Activated CD8-positive, alpha-beta memory T cell treated with anti-CD3 and anti-CD28 coated beads for 48 hours (primary cell): ENCODE data around the gene TTLL11.

Experiments
- DNase-seq, 3 experiments: peaks; one replicate each; pipeline ENCODE4 v3.0.0-alpha.2; 2020; ENCODE audit warnings: low read depth in 2 of 3, low spot score in 2 of 3

TTLL11 gene

DNA sequence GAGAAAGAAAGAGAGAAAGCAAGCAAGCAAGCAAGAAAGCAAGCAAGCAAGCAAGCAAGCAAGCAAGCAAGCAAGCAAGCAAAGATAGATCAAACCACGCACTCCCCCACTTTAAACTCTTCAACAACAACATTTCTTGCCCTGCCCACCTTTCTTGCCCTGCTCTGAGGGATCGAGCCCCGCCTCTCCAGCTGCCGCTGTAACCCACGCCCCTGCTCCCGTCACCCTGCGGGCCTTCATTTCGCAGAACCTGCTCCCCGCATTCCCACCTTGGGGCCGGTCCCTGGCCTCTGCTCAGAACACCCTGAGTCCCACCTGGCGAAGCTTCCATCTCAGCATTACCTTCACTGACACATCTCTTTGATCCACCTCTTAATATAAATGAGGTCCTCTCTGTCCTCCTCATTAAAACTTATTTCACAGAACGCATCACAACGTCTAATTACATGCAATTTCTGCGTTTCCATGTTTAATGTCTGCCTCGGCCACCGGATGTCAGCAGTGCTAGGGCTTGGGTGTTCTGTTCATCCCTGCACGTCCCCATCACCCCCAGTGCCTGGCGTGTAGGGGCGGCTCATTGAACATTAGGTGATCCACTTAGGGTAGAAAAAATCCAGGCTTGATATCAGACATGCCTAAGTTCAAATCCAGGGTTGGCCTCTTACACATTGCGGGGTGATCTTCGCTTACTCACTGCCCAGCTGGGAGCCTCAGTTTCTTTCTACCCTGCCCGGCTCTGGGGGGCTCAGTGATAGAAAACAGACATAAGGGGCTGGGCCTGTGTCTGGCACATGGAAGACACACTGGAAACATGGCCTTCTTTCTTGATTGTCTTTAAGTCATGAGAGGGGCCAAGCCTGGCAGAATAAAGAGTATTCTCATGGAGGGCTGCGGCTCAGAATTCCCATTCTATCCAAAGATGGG is 254.1 kb downstream of the TTLL11 start:
- no peak for DNase-seq

DNA sequence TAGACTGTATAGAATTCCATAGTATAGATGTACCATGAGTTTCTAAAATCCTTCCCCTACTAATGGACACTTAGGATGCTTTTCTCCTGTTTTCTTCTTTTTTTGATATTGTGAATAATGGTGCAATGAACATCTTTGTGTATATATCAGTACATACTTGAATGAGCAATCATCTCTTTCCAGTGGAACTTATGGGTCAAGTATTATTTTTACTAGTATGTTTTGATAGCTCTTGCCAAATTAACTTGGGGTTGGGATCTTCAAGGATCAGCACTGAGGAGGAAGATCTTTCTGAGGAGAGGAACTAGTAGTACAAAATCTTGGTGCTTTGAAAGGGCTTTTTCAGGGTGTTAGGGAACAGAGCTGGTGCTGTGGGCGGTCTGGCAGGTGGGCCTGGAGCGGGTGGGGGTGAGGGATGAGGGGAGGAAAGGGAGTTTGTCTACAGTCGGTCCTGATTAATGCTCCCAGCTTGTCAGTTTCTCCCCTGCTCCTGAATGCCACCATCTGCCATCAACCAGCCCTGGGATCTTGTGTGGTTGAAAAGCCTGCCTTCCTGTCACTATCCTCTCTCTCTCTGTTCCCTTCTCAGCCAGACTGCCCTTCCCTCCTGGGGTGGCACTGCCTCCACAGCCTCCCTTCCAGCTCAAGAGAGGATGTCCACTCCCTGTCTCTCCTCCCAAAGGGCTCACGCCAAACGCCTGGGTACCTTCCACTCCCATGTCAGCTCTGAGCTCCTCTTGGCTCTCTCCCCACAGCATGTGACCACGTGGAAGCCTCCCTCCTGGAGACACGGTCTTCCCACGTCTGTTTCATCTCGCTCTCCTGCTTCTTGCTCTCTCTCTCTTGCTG is 255.8 kb downstream of the TTLL11 start:
- DNase-seq, result no peak

DNA sequence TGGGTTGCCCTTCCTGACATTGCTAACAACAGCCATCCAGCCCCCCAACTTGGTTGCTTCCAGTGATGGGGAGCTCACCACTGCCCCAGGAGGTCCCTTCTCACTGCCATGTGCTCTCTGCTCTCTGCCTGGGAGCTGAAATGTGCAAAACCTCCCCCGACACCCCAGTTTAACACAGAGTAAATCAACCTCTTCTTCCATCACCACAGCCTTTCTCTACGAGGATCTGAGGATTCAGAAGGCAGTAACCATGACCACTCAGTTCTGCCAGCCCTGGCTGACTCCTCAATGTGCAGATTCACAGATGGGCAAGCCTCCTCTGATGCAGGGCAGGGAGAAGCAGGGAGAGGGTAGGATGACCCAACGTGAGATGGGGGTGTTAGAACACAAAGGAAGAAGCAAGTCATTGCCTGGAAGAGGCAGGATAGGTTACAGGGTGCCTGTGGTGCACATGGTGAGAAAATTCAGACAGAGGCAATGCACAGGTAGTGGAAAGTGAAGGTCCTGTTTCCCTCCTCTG is 256.7 kb downstream of the TTLL11 start:
- DNase-seq, result no peak

DNA sequence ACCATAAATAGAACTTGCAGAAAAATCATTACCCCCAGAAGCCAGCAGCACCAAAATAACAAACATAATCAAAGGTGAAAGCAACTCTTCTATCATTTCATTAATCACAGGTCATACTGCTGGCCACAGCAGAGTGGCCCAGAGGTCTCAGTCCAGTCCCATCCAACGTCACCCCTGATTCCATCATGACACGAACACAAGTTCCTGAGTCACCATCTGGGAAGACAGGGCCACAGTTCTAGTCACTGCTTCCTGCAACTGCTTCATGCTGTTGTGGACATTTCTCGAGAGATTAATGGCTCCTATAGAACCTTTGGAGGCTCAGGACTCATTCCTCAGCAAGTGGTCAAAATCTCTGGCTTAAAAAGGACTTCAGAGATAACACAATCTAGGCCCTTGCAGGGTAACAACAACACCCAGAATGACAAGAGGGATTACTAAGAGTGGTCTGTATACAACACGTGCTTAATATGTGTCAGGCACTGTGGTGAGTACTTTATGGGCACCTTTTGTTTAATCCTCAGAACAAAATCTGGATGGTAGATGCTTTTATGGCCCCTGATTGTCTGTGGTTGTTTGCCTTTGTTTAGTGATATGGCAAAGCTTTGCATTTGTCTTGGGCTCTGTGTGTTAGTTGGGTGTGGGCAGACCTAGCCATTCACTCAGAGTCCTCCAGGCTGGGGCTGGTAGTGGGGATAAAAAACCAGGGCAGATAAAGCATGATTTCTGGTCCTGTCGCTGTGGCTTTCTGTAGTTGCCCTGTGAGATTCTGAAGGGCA is 257.3 kb downstream of the TTLL11 start:
- no peak for DNase-seq

DNA sequence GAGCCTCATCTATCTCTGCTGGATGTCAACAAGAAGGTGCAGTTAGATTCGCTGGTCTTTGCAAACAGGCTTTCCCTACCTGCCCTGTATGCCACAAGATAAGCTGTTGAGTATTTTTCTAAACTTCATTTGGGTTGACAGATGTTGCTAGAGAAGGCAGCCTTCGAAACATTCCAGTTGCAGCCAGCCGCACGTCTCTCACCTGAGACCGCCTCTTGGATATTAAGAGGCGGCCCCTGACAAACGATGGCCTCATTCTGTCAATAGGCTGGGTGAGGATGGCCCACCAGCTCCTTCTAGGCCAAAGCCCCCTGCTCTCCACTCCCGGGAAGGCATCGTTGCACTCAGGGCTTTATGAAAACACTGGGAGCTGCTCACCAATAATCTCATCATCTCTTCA is 260.0 kb downstream of the TTLL11 start:
- DNase-seq, result no peak

DNA sequence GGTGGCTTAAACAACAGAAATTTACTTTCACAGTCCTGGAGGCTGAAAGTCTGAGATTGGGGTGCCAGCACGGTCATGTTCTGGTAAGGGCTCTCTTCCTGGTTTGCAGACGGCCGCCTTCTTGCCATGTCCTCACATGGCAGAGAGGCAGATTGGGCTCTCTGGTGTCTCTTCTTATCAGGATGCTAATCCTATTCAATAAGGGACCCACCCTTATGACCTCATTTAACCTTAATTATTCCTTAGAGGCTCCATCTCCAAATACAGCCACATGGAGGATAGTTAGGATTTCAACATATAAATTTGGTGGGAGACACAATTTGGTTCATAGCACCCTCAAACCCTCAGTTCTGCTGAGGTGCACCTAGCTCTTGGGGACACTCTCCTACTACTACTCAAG is 261.2 kb downstream of the TTLL11 start:
- DNase-seq, result no peak

DNA sequence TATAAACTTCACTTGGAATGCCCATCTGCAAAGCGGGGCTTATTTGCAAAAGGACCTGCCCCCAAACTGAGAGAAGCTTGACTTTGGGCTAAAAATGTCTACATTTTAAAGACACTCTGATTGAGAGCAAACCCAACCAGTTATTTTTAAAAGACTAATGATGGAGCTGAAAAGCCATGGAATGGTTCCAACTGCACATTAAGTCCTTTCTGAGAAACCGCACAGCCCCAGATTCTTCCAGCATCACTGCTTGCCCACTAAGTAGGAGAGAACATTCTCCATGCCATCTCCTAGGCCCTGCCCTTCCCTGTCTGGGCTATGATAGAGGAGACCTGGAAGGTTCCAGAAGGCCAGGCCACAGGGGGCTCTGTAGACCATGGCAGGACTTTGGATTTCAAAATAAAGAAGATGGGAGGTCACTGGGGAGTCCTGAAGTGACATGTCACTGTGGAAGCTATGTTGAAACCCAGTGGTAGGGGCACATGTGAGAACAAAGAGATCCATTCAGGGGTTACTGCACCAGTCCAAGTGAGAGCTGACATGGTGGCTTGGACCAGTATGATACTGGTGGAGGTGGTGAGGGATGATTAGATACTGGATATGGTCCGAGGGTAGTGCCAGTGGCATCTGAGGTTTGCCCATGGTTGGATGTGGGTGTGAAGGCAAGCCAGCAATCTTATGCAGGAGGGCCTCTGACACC is 262.5 kb downstream of the TTLL11 start:
- DNase-seq, result no peak

DNA sequence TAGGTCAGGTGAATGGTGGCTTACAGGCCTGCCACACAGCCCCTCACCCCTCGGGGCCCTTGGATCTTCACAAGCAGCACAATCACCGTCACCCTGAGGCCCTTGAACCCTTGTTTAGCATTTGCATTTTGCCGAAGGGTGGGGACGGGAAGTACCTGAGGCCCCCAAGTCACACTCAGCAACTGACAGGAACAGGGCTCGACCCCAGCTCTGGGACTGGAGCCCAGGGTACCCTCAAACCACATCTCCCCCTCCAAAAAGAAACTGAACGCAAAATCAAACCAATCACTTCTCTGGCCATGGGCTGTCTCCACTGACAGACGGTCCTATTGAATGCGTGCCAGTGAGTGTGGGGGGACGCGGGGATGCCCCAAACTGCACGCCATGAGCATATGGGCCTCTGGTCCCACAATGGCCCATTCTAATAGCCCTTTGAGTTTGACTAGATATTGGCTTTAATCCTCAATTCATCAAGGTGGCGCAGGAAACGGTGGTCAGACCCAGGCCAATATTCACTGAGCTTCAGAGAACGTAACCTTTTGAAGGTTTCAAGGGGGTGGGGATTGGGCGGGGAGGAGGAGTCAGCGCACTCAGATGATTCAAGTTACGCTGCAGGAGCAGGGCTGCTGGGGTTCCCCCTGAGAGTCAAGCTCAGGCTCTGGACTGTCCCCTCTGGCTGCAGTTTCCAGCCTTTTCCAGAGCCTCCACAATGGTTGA is 265.7 kb downstream of the TTLL11 start:
- DNase-seq, result no peak

DNA sequence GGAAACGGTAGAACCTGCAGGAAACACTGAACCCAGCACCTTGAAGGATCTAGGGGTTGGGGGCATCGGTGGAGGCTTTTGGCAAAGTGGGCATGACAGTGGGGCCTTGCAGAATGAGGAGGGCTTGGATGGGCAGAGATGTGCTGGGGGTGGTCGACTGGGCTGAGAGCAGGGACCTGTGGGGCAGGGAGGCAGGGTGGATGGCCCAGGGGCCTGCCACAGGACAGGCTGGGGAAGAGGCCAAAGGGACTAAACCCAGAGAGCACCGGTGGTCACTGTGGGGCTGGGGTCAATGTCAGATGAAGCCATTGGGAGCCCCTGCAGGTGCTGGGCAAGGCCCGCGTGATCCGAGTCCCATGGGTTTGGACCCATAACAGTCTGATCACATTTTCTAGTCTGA is 266.4 kb downstream of the TTLL11 start:
- DNase-seq, result no peak

DNA sequence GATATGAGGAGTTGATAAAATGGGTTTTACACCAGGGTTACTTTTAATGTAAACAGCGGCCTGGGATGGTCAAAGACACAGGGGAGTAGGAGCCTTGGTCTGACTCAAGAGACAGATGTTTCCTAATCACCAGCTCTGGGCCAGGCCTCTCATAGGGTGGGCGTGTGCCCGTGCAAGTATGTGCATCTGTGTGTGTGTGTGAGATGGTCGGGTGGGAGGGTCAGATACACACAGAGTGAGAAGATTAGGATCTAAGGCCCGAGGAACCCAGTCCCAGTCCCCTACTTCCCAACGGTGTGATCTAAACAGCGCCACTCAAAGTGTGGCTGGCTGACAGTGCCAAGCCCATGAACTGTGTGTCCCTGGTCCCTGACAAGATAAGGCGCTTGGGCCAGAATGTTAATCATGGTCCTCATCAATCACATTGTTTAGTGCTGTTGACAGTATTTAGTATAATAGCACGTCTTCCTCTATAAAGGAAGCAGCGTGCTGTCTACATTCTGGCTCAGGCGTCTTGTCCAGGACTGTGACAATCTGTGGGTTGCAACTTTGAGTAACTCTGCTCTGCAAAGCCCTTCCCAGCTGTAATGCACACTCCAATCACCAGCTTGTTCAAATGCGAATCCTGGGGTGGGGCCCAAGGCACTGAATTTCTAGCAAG is 267.9 kb downstream of the TTLL11 start:
- DNase-seq, result no peak

DNA sequence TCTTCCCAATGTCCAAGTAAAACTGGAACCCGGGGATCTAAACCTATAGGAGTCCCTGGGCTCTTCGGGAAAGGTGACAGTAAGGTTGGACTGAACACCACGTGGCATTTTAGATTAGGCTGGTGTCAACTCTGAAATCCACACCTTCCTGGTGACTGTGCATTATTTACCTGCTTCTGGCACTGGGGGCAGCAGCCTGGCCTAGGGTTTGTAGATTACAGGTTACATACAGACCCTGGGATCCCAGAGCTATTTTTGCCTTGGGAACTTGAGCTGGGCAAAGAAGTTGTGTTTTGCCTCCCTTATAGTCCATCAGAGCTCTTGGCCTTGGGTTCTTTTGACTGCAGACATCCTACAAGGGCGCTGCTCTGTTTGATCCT is 268.5 kb downstream of the TTLL11 start:
- no peak for DNase-seq

DNA sequence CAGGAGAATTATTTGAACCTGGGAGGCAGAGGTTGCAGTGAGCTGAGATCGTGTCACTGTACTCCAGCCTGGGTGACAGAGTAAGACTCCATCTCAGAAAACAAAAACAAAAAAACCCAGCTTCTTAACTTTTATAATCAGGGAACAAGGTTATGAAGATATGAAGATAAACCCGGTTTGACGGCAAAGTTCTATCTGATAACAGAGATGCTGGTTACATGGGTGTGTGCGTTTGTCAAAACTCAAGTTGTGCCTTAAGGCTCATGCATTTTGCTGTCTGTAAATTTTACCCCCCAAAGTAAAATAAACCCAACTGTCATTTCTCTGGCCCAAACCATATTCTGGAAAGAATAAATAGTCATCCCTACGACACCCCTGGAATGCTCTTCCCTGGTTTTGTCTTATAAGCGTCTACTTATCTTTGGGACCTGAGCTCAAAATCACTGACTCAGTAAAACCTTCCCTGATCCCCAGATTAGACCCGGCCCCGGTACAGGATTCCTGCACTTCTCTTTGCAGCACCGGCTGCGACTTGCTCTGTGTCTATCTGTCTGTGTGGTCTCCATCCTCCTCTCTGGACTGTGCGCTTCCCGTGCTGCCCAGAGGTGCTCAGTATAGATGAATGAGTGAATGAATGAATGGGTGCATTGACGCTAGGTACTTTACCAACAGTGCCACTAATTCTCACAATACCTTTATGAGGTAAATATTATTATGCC is 269.5 kb downstream of the TTLL11 start:
- no peak for DNase-seq

DNA sequence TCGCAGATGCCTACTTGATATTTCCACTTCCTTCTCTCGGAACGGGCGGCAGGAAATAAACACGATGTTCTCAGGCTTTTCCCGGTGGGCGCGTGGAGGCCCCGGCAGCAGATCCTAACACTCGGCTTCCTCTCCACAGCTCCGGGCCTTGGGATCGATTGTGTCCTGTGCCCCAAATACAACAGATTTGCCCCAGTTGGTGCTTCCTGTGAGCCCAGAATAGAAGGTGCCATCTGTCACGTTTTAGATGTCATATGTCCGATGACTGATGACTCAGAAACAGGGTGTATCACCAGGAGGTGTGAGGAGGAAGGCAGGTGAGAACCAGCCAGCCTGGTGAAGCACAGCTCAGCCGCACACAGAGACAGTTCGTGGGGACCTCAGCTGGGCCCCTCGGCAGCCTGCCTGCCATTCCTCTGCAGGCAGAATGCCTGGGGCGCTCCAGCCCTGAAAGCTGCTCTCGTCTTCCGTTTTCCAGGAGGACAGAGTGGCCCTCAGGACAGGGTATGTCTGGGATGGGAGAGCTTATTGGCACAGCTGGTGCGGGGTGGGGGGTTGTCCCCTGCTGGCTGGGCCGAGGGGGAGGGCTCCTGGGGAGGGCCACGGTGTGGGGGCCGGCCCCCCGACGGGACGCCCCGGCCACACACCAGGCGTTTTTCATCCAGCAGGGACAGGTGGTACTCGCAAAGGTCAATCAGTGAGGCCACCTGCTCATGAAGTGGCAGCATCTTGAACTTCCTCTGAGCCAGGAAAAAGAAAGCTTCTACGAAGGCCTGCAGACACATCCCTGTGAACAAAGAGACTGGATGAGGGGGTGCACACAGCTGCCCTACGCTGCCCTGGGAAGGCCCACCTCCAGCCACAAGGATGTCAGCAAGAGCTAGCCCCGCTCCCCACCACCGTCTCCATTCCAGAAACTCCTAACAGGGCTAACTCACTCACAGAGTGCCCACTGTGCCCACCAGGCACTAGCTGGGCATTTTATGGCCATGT is 270.7 kb downstream of the TTLL11 start:
- DNase-seq, result no peak

DNA sequence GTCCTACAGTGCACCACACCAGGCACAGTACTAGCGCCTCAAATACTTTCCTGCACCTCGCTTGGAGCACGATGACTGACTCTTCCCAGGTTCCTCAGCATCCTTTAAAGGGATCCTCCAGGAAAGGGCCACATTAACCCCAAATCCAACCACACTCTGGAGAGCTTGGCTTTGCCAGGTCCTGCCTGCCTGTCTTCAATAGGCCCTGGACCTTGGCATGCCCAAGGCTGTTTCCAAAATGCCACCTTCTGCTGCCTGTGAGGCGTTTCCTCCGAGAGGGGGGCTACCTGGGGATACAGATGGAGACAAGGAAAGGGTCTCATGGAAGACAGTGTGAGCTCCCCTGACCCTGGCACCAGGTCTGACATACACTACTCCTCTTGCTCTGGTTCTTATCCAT is 271.8 kb downstream of the TTLL11 start:
- no peak for DNase-seq

DNA sequence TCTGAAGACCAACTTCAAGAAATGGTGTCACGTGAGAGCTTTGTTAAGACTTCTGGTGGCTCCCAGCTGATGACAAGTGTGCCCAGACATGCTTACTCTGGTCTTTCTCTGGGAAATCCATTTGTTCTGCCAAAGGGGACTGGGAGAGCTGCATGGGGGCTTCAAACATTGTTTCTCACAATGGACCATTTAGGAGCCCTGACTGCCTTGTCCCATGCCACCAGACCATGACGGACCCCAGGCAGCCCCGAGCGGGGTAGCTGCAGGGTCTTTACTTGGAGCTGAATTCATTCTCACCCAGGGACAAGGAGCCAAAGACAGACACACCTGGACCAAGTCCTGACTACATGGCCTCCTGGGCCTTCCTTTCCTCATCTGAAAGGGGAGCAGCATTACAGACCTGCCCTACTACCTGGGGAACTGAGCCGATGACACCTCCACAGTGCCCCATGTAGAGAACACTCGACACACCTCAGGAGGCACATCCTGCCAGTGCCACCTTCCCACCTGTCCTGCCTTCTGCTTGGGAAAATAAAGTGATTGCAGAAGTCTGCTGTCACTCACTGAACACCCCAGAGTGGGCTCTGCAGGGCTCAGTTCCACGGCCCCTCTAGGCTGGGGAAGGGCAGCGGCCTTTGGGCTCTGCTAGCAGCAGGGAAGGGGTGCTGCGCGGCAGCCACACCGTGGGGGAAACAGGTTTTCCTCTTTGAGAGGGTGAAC is 272.7 kb downstream of the TTLL11 start:
- DNase-seq, result no peak

DNA sequence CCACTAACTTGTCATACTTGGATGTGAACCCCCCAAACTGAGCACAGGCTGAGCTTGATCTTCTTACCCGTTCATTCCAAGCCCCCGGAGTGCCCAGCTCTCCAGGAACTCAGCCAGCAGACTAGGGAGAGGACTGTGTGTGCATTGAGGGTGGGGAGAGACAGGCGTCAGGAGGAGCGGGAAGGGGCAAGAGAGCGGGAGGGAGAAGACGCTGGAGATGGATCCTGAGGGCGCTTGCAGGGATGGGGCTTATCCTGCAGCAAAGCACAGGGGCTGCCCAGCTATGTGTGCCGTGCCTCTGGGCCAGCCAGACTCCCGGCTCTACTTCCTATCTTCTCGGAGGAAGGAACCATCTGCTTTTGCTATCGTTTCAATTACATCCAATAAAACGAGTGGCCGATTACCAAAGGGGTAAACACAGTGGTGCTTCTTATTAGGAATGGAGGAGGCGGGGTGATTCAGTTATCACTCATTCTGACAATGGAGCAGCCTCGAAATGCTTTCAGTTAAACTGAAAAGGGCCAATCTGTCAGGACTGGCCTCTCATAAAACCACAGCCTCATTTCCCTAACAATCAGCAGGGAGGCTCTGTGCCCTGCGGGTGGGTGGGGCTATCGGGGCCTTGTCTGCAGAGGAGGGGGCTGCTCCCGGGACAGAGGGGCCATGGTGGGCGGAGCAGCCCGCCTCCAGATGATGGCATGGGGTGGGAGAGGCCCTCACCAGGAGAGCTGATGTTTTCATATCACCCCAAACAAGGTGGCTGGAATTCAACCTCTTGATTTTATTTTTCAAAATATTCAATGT is 273.5 kb downstream of the TTLL11 start:
- DNase-seq, result no peak
